NB4 (cell line): Measurements from ENCODE around the gene SERPINI1.

ENCODE experiments used
- DNase-seq: peaks from one replicate; pipeline ENCODE4 v3.0.0; 2010; ENCODE audit warnings: low read depth
- H3K4me3 ChIP-seq: one replicate; pipeline ENCODE4 v1.5.1; 2011; ENCODE audit warnings: mild to moderate bottlenecking, low read depth, low read length, moderate library complexity
- MAX ChIP-seq: IDR thresholded peaks from 2 replicates; pipeline ENCODE4 v1.6.1; 2011; ENCODE audit warnings: low read depth, low read length
- MYC ChIP-seq: IDR thresholded peaks from 2 replicates; pipeline ENCODE4 v1.6.1; 2011; ENCODE audit warnings: low read depth, low read length
- POLR2A ChIP-seq: IDR thresholded peaks from 2 replicates; pipeline ENCODE4 v1.6.1; 2011; ENCODE audit warnings: mild to moderate bottlenecking; ENCODE audit not compliant: insufficient read length; ENCODE audit errors: extremely low read depth
- TF ChIP-seq, protein P1 (sequence below): IDR thresholded peaks from one replicate; pipeline ENCODE4 v1.5.1; 2012; ENCODE audit warnings: low read depth, low read length

The SERPINI1 gene

DNA sequence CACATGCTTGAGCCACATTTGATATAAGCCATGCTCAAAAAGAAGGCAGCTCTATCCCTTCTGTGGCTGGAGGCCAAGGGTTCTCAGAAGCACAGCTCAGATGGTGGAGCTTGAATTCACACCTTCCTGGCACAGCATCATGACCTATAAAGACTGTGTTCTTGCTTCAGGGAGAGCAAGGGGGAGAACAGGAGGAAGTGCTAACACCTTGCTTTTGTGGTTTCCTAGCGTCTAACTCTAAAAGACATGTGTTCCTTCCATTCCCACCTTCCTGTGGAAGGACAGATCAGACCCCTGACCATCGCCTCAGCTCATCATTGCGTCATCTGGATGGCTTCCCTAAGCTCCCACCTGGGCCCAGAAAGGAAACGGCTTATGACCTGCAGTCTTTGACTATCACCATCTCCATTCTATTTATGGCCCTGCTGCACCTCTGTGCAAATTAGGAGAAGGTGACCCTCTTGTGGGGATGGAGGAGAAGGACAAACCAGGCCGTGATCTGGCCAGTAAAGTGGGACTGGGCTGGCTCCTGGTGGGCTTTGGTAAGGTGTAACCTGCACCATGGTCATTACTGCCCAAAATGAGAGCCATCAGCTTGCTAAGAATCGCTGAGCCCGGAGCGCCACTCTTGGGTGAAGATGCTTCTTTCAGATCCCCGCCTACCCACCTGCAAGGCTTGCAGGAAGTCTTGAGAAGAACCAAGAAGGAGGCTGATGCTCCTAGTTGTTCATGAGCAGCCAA is 128.5 kb downstream of the SERPINI1 start:
- no peak overlapping the region for H3K4me3 ChIP-seq
- no peak for DNase-seq

DNA sequence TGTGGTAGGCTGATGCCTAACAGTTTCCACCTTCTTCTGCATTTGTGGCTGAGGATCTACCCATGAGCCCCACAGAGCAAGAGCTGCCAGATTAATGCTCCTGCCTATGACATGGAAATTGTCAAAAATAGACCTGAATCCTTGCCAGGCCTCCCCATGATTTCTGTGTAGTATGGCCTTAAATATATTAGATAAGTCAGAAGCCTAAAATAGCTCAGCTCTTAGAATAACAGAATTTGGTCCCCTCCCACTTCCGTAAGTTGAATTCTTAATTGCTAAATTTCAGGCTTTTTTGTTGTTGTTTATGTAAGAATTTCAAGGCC is 129.0 kb downstream of the SERPINI1 start:
- no peak overlapping the region for H3K4me3 ChIP-seq
- no peak for TF ChIP-seq POLR2A
- TF ChIP-seq MYC = no peak
- TF ChIP-seq MAX = no peak
- TF ChIP-seq, protein P1, sequence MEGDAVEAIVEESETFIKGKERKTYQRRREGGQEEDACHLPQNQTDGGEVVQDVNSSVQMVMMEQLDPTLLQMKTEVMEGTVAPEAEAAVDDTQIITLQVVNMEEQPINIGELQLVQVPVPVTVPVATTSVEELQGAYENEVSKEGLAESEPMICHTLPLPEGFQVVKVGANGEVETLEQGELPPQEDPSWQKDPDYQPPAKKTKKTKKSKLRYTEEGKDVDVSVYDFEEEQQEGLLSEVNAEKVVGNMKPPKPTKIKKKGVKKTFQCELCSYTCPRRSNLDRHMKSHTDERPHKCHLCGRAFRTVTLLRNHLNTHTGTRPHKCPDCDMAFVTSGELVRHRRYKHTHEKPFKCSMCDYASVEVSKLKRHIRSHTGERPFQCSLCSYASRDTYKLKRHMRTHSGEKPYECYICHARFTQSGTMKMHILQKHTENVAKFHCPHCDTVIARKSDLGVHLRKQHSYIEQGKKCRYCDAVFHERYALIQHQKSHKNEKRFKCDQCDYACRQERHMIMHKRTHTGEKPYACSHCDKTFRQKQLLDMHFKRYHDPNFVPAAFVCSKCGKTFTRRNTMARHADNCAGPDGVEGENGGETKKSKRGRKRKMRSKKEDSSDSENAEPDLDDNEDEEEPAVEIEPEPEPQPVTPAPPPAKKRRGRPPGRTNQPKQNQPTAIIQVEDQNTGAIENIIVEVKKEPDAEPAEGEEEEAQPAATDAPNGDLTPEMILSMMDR = no peak
- no peak for DNase-seq

More for the DNA sequence above, 128.5 kb downstream of the SERPINI1 start:
- TF ChIP-seq MYC (no peak), POLR2A (no peak), MAX (no peak)
- TF ChIP-seq, protein P1 = no peak

DNA sequence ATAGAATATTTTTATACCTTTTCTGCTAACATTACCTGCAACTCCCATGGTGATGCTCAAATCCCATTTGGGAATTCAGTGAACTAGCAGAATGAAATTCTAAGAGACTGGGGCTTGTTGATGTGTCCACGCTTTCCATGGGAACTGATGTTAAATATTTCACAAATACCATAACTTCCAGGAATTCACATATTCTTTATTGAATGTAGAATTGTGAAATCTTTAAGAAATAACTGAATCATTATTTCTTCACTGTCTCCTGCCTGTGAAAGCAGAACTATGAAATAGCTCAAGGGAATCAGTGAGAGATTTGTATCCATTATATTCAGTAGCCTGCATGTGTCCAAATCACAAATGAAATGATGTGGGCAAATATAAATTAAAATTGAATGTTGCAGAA is 130.8 kb downstream of the SERPINI1 start:
- H3K4me3 ChIP-seq = no peak overlapping the region
- no peak for DNase-seq
- TF ChIP-seq POLR2A (no peak), MYC (no peak), MAX (no peak)
- TF ChIP-seq, protein P1 = no peak

DNA sequence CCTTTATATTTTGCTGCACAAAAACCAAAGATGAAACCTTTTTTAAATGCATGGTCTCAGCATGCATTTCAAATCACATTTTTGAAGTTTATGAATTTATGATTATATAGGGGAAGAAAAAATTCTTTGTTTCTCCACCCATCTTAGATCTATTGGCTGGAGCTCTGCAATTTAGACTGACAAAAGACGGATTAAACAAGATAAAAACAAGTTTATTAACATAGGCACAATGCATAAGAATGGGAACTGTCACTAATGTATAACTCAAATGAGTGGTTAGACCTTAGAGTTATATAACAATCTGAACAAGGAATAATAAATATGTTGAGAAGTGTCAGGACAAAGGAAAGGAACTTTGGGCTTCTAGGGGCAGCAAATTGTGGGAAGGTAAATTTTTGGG is 132.5 kb downstream of the SERPINI1 start:
- no peak for TF ChIP-seq POLR2A
- no peak for TF ChIP-seq MAX
- TF ChIP-seq, protein P1 = no peak
- TF ChIP-seq MYC = no peak

DNA sequence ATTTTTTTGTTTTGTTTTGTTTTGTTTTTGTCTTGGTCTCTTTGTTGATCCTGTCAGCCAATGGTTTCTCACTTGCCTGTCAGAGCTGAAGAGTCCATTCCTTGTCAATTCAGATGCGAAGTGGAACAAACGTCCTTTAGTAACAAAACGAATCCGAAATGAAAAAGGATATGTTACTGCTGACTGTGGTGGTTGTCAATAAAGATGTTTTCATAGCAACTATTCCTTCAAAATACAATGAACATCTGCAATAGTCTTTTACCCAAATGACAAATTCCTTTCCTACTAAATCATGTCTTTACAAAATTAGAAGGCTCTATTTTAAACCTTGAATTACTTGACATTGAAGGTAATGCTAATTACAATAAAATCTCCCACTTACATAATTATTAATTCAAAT is 134.7 kb downstream of the SERPINI1 start:
- H3K4me3 ChIP-seq = no peak overlapping the region
- TF ChIP-seq POLR2A (no peak), MYC (no peak), MAX (no peak)
- TF ChIP-seq, protein P1 = no peak
- DNase-seq = no peak

More for the DNA sequence above, 132.5 kb downstream of the SERPINI1 start:
- H3K4me3 ChIP-seq = no peak overlapping the region
- no peak for DNase-seq

GRCh38 chr3:167870759-167871158 is 135.2 kb downstream of the SERPINI1 start:
- no peak overlapping the region for H3K4me3 ChIP-seq
- DNase-seq = no peak
- no peak for TF ChIP-seq MAX
- TF ChIP-seq, protein P1 = no peak
- TF ChIP-seq MYC = no peak
